Body of pancreas (tissue), 4 donors: ENCODE measurements around the gene UBE2N.

Source experiments
- CTCF ChIP-seq, 7 experiments: fragments of 450-650 bp in 4 of 7; fragments of 200-600 bp in 3 of 7; sonication (generic) in 3 of 7; IDR thresholded peaks; one replicate each; pipeline ENCODE4 v1.5.1; 2016 to 2019; ENCODE audit warnings: antibody characterized with exemption in 7 of 7
- POLR2A ChIP-seq, 3 donors: fragments of 450-650 bp; IDR thresholded peaks; one replicate each; pipeline ENCODE4 v1.6.1; 2016; ENCODE audit warnings: antibody characterized with exemption in 3 of 3, mild to moderate bottlenecking in 2 of 3

- TF ChIP-seq CTCF (IDR thresholded peaks at IDR 0.05) (no peak), POLR2A (IDR thresholded peaks at IDR 0.05) (no peak)
These were observed 18.3 kb upstream of the UBE2N start for GRCh38 chr12:93460003-93460402.
